Measurements from ENCODE around the gene EPHA2.

The EPHA2 gene

DNA sequence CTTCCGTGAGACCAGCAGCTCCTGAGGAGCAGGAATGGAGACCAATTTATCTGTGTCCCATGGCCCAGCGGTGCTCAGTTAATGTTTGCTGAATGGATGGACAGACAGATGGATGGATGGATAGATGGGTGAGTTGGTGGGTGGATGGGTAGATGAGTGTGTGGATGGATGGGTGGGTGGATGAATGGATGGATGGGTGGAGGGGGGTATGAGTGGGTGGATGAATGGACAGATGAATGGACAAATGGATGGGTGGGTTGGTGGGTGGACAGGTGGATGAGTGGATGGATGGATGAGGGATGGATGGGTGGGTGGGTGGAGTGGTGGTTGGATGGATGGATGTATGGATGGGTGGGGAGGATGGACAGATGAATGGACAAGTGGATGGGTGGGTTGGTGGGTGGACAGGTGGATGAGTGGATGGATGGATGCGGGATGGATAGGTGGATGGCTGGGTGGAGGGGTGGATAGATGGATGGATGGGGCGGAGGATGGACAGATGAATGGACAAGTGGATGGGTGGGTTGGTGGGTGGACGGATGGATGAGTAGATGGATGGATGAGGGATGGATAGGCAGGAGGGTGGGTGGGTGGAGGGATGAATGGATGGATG is 13.4 kb downstream of the EPHA2 start:
- no peak overlapping the region for H3K4me3 ChIP-seq (ENCODE audit: low read length)
- no peak for DNase-seq (ENCODE audit: low read depth)
- TF ChIP-seq, protein P1, sequence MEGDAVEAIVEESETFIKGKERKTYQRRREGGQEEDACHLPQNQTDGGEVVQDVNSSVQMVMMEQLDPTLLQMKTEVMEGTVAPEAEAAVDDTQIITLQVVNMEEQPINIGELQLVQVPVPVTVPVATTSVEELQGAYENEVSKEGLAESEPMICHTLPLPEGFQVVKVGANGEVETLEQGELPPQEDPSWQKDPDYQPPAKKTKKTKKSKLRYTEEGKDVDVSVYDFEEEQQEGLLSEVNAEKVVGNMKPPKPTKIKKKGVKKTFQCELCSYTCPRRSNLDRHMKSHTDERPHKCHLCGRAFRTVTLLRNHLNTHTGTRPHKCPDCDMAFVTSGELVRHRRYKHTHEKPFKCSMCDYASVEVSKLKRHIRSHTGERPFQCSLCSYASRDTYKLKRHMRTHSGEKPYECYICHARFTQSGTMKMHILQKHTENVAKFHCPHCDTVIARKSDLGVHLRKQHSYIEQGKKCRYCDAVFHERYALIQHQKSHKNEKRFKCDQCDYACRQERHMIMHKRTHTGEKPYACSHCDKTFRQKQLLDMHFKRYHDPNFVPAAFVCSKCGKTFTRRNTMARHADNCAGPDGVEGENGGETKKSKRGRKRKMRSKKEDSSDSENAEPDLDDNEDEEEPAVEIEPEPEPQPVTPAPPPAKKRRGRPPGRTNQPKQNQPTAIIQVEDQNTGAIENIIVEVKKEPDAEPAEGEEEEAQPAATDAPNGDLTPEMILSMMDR (conservative IDR thresholded peaks at IDR 0.05; ENCODE audit: low read depth, low read length): no peak

DNA sequence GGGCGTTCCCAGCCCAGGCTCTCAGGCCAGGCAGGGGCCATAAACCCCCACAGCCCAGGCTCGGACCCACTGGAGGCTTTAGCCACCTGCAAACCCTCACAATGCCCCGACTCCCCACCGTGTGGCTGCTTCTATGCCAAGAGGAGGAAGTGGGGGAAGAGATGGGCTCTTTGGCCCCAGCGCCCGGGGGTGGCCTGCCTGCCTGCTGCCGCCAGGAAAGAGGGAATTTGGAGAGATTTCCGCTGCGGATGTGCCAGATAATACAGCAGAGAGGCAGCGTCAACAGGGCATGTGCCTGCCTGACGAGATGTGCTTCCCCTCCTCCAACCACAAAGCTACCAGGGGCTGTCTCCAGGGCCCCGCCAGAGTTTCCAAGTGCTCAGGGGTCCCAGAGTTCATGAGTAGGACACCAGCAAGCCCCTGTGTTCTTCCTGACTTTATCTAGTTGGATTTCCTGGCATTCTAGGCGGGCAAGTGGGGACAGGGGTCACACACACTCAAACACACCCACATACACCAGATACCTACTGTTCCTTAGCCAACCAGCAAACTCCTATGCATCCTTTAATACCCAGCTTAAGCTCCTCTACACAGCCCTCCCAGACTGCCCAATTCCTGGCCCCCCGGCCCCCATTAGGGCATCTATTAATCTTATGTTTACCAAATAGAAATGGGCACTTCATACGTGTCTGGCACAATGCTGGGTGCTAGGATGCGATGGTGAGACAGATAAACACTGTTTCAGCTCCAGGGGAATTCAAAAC is 14.1 kb downstream of the EPHA2 start:
- H3K4me3 ChIP-seq (ENCODE audit: low read length): no peak overlapping the region
- DNase-seq (ENCODE audit: low read depth): no peak
- TF ChIP-seq, protein P1 (conservative IDR thresholded peaks at IDR 0.05; ENCODE audit: low read depth, low read length): no peak

- no peak for DNase-seq (ENCODE audit: low read depth)
- TF ChIP-seq, protein P1 (conservative IDR thresholded peaks at IDR 0.05; ENCODE audit: low read depth, low read length): no peak
- H3K4me3 ChIP-seq (ENCODE audit: low read length): no peak overlapping the region
Observed at GRCh38 chr1:16140068-16140596, 15.7 kb downstream of the EPHA2 start.

- DNase-seq (ENCODE audit: low read depth): no peak
Observed at GRCh38 chr1:16139473-16139962, 16.4 kb downstream of the EPHA2 start.

GRCh38 chr1:16138772-16139221 is 17.1 kb downstream of the EPHA2 start:
- TF ChIP-seq, protein P1 (conservative IDR thresholded peaks at IDR 0.05; ENCODE audit: low read depth, low read length): no peak
- H3K4me3 ChIP-seq (ENCODE audit: low read length): no peak overlapping the region
- DNase-seq (ENCODE audit: low read depth): no peak

More at GRCh38 chr1:16139473-16139962, 16.4 kb downstream of the EPHA2 start:
- TF ChIP-seq, protein P1 (conservative IDR thresholded peaks at IDR 0.05; ENCODE audit: low read depth, low read length): no peak
- no peak overlapping the region for H3K4me3 ChIP-seq (ENCODE audit: low read length)

GRCh38 chr1:16137890-16138467 is 17.9 kb downstream of the EPHA2 start:
- DNase-seq (ENCODE audit: low read depth): no peak
- no peak overlapping the region for H3K4me3 ChIP-seq (ENCODE audit: low read length)
- TF ChIP-seq, protein P1 (conservative IDR thresholded peaks at IDR 0.05; ENCODE audit: low read depth, low read length): no peak
